SW480 (cell line): ENCODE measurements around the gene SCART1.
"Not testable (repeated sequence)": the region's sequence is repeated elsewhere in the genome, so short reads cannot be mapped to it uniquely, and the experiment has no call there.

Experiments
- DNase-seq: peaks from one replicate; pipeline ENCODE4 v3.0.0-alpha.2; 2016; ENCODE audit warnings: low spot score

Gene SCART1

GRCh38 chr10:133453516-133454203 is at the start of gene SCART1:
Gene SCART1 (plus strand): TSS chr10:133453945. CDS start chr10:133453998, 53 bp downstream.
- no peak for DNase-seq

- DNase-seq, result no peak
Measured at GRCh38 chr10:133405272-133405671, 48.5 kb upstream of the SCART1 start.

GRCh38 chr10:133405844-133406527 is 47.8 kb upstream of the SCART1 start:
- DNase-seq, result no peak

GRCh38 chr10:133411523-133412380 is 42.0 kb upstream of the SCART1 start:
- no peak for DNase-seq

- DNase-seq, result no peak
Measured at GRCh38 chr10:133412381-133412711, 41.4 kb upstream of the SCART1 start.

- not testable (repeated sequence) for DNase-seq
Measured at GRCh38 chr10:133414401-133414800, 39.3 kb upstream of the SCART1 start.

GRCh38 chr10:133415752-133416151 is 38.0 kb upstream of the SCART1 start:
- no peak for DNase-seq

GRCh38 chr10:133418289-133418993 is 35.3 kb upstream of the SCART1 start:
- no peak for DNase-seq

GRCh38 chr10:133419211-133419950 is 34.4 kb upstream of the SCART1 start:
- no peak for DNase-seq

GRCh38 chr10:133420028-133420427 is 33.7 kb upstream of the SCART1 start:
- no peak for DNase-seq

- DNase-seq, result no peak
Measured at GRCh38 chr10:133420579-133420978, 33.2 kb upstream of the SCART1 start.

GRCh38 chr10:133421336-133422222 is 32.2 kb upstream of the SCART1 start:
- DNase-seq, result no peak

- DNase-seq, result no peak
Measured at GRCh38 chr10:133422223-133422806, 31.4 kb upstream of the SCART1 start.

- DNase-seq, result no peak
Measured at GRCh38 chr10:133422807-133423771, 30.7 kb upstream of the SCART1 start.

GRCh38 chr10:133424102-133424501 is 29.6 kb upstream of the SCART1 start:
- not testable (repeated sequence) for DNase-seq

- DNase-seq, result not testable (repeated sequence)
Measured at GRCh38 chr10:133424601-133425000, 29.1 kb upstream of the SCART1 start, which contains the start of gene SPRN. Gene SPRN (minus strand): TSS chr10:133424625. CDS start chr10:133423681, 944 bp downstream.

- not testable (repeated sequence) for DNase-seq
Measured at GRCh38 chr10:133429571-133429970, 24.2 kb upstream of the SCART1 start.

GRCh38 chr10:133431888-133432613 is 21.7 kb upstream of the SCART1 start:
- DNase-seq, result not testable (repeated sequence)
